Measurements from ENCODE around the gene SDHB. TPM values are rescaled to one million over a fixed set of nuclear protein-coding genes. Genes with fewer than 3 reads are reported as not detected.

The SDHB gene
- total and polyA plus RNA-seq, 9 of the 15 experiments (the other 6 are each of a cell fraction or from before 2014, with no cell fraction given): 207 to 554 (median 365) TPM

- no peaks in the 10 kb centered on the region for H4K20me1 ChIP-seq (replicated peaks; ENCODE audit: control insufficient read depth, insufficient read depth, low read length)
- no peaks in the 10 kb centered on the region for H3K79me2 ChIP-seq (ENCODE audit: control insufficient read depth, insufficient read depth, low read length)
- no peak overlapping the region for H3K4me2 ChIP-seq (ENCODE audit: insufficient read depth, low read length)
- H3K9me1 ChIP-seq (ENCODE audit: control insufficient read depth, insufficient read depth, low read length): no peaks in the 10 kb centered on the region
- H3K9ac ChIP-seq (ENCODE audit: insufficient read depth in 1 of 2, low read depth in 2 of 2, low read length in 2 of 2): peak overlapping the region in 1 of 2 experiments; percentile 42; a peak in 1 of 4 replicates
- peaks cover 35% of the 10 kb centered on the region; the same call in 2 of the 3 replicates for H3K36me3 ChIP-seq (ENCODE audit: control insufficient read depth, insufficient read depth, low read length)
- H3K4me1 ChIP-seq (replicated peaks in 1 of 2; ENCODE audit: control insufficient read depth in 2 of 2, insufficient read depth in 2 of 2, low read length in 2 of 2): peaks cover 0 to 21% of the 10 kb centered on the region in 2 experiments; a peak in 2 of 5 replicates
- POLR2A ChIA-PET: interaction anchor here (0.6 to 1.5 kb wide), 5 partner anchors 9 to 48 kb away, joined by 3 to 5 read pairs (median 3); no protein-coding TSS in a partner anchor
- FAIRE-seq (no peak), ATAC-seq (no peak), DNase-seq (ENCODE audit: extremely low read depth in 1 of 4, low spot score in 3 of 4) (no peak)
- H2AFZ ChIP-seq (ENCODE audit: low read depth, low read length): no peak overlapping the region
- in situ Hi-C loops (cut with MboI) (no loop called here), intact Hi-C loops (cut with micrococcal nuclease) (no loop called here)
- H3K27ac ChIP-seq (ENCODE audit: extremely low read depth, low read depth, low read length): no peak overlapping the region
- BruUV-seq (replicated peaks): no TSS peak
- CTCF ChIA-PET (ENCODE audit: low intra/inter-chr PET ratio): no interaction called here
- no peaks in the 10 kb centered on the region for H3K9me3 ChIP-seq (replicated peaks; ENCODE audit: control insufficient read depth, insufficient read depth, low read depth, low read length)
- 80% methylated on average over 17 of the region's 19 CpGs for WGBS (ENCODE audit: insufficient coverage, low coverage, missing lambda C conversion rate)
- H3K27me3 ChIP-seq (ENCODE audit: control insufficient read depth in 2 of 2, insufficient read depth in 2 of 2, low read length in 2 of 2): no peaks in the 10 kb centered on the region
- TF ChIP-seq HDAC6 (IDR thresholded peaks at IDR 0.05; ENCODE audit: low read depth, low read length) (no peak), E2F8 (IDR thresholded peaks at IDR 0.05; ENCODE audit: low read depth, partially characterized antibody) (no peak), SMARCA4 (IDR thresholded peaks at IDR 0.05) (no peak), ZFP36 (IDR thresholded peaks at IDR 0.05; ENCODE audit: low read depth, low read length, partially characterized antibody) (peak; percentile 65), KDM1A (IDR thresholded peaks at IDR 0.05) (0 out of 4 replicates have a peak, but pooled peaks of 1 of the 2 experiments have one; percentile 7)
- no peak overlapping the region for H3K4me3 ChIP-seq
Observed at GRCh38 chr1:17001760-17002523, 51.9 kb downstream of the SDHB start.
